ENCODE data around the gene GRK2.

- TF ChIP-seq CTCF (conservative IDR thresholded peaks at IDR 0.05 in 1 of 2, IDR thresholded peaks at IDR 0.05 in 1 of 2; ENCODE audit: low read depth in 1 of 2, low read length in 2 of 2) = no peak
- no peak for TF ChIP-seq EZH2 (IDR thresholded peaks at IDR 0.05; ENCODE audit: low read length, missing control alignments)
Observed at GRCh38 chr11:67300256-67300755, 34.0 kb downstream of the GRK2 start.
